ENCODE data around the gene PIP5KL1.

PIP5KL1 gene

GRCh38 chr9:127910613-127911205 is 19.9 kb downstream of the PIP5KL1 start:
- no peak for DNase-seq

GRCh38 chr9:127909839-127910273 is 20.7 kb downstream of the PIP5KL1 start:
- no peak for DNase-seq

GRCh38 chr9:127908660-127908926 is 22.0 kb downstream of the PIP5KL1 start:
- no peak for DNase-seq

GRCh38 chr9:127907867-127908659 is 22.5 kb downstream of the PIP5KL1 start:
- no peak for DNase-seq

- no peak for DNase-seq
Measured at GRCh38 chr9:127905788-127906191, 24.8 kb downstream of the PIP5KL1 start.

GRCh38 chr9:127905004-127905728 is 25.4 kb downstream of the PIP5KL1 start:
- no peak for DNase-seq

- DNase-seq: no peak
Measured at GRCh38 chr9:127904561-127905003, 26.0 kb downstream of the PIP5KL1 start.

GRCh38 chr9:127903557-127904475 is 26.8 kb downstream of the PIP5KL1 start:
- DNase-seq: no peak

GRCh38 chr9:127899128-127899943 is 31.2 kb downstream of the PIP5KL1 start, which contains the start of gene ST6GALNAC6:
Gene ST6GALNAC6, minus strand, starts transcription at chr9:127899603. Its CDS starts 1,622 bp downstream, at chr9:127897981.
- DNase-seq: peak; percentile 34

- no peak for DNase-seq
Measured at GRCh38 chr9:127898433-127899127, 32.0 kb downstream of the PIP5KL1 start.

- DNase-seq: peak; percentile 64
Measured at GRCh38 chr9:127897193-127897692, 33.3 kb downstream of the PIP5KL1 start.

GRCh38 chr9:127896395-127897192 is 34.0 kb downstream of the PIP5KL1 start:
- no peak for DNase-seq

- no peak for DNase-seq
Measured at GRCh38 chr9:127895811-127896210, 34.8 kb downstream of the PIP5KL1 start.

GRCh38 chr9:127893392-127893791 is 37.2 kb downstream of the PIP5KL1 start:
- DNase-seq: no peak

- no peak for DNase-seq
Measured at GRCh38 chr9:127892831-127893230, 37.7 kb downstream of the PIP5KL1 start.

GRCh38 chr9:127890053-127890452 is 40.5 kb downstream of the PIP5KL1 start:
- DNase-seq: no peak

GRCh38 chr9:127887792-127888191 is 42.8 kb downstream of the PIP5KL1 start:
- no peak for DNase-seq

GRCh38 chr9:127886401-127886972 is 44.1 kb downstream of the PIP5KL1 start:
- DNase-seq: no peak

- no peak for DNase-seq
Measured at GRCh38 chr9:127885508-127886281, 44.9 kb downstream of the PIP5KL1 start.

Data from NCI-H1048 (cell line).